ENCODE results near the gene AQP12A.

Gene AQP12A

GRCh38 chr2:240722796-240723735 is 31.4 kb downstream of the AQP12A start:
- no peak for DNase-seq (ENCODE audit: low spot score)

DNA sequence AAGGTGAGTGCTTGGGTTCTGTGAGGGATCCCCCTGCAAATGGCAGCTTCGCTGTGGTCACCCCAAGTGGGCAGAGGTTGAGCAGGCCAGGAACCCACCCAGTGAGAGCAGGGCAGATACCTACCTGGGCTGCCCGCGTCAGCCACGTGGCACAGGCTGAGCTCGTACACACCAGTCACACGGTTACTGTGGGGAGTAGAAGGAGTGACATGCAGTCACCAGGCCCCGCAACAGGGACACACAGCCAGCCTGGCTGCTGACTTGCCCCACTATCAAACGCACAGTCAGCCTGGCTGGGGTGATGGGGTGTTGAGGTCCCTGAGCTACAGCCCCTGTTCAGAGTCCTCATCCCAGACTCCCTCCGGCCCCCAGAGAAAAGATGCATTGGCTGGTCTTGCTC is 32.2 kb downstream of the AQP12A start:
- no peak for DNase-seq (ENCODE audit: low spot score)

DNA sequence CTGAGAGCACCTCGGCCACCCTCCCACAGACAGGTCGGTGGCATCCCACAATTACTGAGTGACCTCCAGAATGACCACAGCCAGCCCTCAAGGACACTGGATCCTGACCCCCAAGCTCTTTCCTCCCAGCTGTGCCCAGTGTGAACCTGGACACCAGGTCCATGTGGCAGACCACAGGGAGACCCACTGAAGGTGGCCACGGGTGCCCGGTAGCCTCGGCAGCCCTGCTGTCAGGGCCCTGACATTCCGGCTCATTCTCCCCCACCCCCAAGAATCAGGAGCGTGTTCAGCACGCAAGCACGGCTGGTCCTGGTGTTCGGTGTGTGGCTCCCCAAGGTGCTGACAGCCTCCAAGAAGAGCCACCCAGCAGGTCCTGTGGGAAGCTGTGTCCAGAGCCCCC is 32.8 kb downstream of the AQP12A start:
- no peak for DNase-seq (ENCODE audit: low spot score)

- no peak for DNase-seq (ENCODE audit: low spot score)
Observed at GRCh38 chr2:240725266-240725665, 33.6 kb downstream of the AQP12A start.

DNA sequence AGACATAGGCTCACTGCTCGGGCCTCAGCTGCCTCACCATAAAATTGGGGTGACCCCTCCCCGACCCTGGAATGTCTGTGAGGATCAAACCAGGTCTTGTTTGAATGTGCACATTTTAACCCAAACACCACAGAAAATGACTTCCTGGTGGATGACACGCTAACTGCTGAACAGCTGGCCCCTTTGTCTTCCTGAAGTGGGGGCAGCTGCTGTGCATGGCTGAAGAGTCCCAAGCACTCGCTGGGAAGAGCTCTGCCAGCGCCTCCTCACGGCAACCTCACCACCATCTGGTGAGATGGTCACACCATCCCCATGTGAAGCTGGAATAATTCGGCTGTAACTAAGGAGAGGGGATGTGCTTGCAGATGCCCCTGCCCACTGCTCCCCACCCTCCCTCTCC is 34.0 kb downstream of the AQP12A start:
- no peak for DNase-seq (ENCODE audit: low spot score)

GRCh38 chr2:240726876-240727275 is 35.2 kb downstream of the AQP12A start:
- no peak for DNase-seq (ENCODE audit: low spot score)

DNA sequence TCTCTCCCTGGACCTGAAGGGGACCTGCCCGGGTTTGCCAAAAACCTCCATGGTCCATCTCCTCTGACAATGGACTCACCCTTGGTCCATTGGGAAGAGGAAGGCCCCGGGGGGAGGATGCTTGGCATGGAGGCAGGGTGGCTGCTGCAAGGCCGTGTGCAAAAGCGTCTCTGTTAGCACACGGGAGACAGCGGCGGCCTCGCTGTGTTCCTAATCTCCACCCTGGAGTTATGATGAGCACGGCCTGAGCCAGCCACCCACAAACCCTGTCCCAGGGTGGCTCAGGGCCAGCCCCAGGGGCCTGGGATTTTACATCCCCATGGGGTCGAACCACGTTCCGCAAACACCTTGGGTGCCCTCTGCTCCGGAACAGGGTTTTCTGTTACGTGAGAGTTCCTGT is 35.8 kb downstream of the AQP12A start:
- DNase-seq (ENCODE audit: low spot score), result no peak

DNA sequence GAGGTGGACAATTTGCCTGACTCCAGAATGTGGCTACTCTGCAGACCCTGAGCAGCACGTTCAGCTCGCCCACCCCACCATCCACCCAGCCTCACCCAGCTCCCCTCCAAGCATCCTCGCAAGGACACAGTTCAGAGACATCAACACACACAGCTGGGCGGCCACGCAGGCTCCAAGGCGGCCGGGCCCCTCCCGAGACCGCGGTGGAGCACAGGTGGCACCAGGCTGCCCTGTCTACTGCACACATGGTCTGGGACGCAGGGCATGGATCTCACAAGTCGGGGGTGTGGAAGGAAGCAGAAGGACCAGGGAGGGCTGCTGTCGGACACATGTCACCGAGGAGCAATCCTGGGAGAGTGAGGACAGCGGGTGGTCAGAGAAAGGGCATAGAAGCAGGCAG is 36.2 kb downstream of the AQP12A start:
- DNase-seq (ENCODE audit: low spot score), result no peak

- DNase-seq (ENCODE audit: low spot score), result no peak
Observed at GRCh38 chr2:240728361-240728760, 36.7 kb downstream of the AQP12A start.

DNA sequence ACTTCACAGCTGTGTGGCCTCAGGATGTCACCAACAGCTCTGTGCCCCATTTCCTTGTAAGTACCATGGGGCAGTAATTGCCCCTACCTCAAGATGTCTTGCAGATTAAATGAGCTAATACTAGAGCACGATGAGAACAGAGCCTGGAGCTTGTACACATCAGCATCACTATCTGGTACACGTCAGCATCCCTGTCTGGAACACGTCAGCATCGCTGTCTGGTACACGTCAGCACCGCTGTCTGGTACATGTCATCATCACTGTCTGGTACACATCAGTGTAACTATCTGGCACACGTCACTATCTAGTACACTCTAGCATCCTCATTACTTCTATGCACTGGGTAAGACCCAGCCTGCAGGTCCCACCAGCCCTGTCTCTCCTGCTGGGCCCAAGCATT is 37.2 kb downstream of the AQP12A start:
- no peak for DNase-seq (ENCODE audit: low spot score)

GRCh38 chr2:240730501-240731177 is 39.0 kb downstream of the AQP12A start:
- no peak for DNase-seq (ENCODE audit: low spot score)

DNA sequence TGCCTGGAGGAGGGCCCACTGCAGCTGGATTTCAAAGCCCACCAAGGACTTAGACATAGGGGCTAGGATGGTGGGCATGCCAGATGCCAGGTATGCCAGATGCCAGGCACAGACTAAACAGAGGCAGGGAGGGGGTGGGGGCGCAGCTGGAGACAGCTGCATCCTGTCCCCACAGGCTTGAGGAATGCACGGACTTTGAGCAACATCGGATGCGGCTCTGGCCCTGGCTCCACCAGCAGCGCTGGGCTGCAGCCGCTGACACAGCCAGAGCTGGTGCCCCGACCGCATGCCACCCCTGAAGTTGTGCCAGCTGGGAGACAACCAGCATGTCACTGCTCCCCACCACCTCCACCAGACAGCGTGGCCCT is 39.5 kb downstream of the AQP12A start:
- DNase-seq (ENCODE audit: low spot score), result no peak

DNA sequence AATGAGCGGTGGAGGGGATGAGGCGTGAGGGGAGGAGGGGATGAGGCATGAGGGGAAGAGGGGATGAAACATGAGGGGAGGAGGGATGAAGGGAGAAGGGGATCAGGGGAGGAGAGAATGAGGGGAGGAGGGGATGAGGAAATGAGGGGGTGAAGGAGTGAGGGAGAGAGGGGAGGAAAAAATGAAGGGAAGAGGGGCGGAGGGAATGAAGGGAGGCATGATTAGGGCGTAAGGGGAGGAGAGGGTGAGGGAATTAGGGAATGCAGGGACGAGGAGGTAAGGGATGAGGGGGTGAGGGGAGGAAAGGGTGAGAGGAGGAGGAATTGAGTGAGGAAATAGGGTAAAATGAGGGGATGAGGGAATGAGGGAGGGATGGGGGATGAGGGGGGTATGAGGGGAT is 40.5 kb downstream of the AQP12A start:
- no peak for DNase-seq (ENCODE audit: low spot score)

DNA sequence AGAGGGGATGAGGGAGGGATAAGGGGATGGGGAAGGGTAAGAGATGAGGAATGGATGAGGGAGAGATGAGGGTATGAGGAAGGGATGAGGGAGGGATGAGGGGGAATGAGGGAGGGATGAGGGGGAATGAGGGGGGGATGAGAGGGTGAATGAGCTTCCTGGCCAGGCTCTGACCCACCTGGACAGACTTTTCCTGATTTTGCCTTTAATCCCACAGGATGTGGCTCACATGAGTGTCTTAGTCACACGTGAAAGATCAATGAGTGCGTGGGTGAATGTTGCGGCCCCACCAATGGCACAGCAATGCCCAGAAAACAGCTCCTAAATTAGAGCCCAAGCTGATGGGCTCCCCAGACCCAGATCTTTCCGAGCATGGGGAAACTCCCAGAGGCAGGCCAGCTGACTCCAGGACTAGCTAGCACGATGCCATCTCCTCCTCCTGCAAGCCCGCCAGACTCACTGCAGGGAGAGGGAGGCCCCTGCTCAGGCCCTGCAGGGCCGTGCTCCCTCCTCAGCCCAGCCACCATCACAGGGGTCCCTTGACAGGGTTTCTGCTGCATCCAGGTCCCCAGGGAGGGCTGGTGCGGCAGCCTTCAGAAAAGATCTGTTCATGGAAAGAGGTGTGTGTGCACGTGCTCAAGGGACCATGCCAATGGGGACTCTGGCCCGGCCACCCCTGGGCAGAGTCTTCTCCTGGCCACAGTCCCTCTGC is 41.4 kb downstream of the AQP12A start:
- DNase-seq (ENCODE audit: low spot score), result no peak

DNA sequence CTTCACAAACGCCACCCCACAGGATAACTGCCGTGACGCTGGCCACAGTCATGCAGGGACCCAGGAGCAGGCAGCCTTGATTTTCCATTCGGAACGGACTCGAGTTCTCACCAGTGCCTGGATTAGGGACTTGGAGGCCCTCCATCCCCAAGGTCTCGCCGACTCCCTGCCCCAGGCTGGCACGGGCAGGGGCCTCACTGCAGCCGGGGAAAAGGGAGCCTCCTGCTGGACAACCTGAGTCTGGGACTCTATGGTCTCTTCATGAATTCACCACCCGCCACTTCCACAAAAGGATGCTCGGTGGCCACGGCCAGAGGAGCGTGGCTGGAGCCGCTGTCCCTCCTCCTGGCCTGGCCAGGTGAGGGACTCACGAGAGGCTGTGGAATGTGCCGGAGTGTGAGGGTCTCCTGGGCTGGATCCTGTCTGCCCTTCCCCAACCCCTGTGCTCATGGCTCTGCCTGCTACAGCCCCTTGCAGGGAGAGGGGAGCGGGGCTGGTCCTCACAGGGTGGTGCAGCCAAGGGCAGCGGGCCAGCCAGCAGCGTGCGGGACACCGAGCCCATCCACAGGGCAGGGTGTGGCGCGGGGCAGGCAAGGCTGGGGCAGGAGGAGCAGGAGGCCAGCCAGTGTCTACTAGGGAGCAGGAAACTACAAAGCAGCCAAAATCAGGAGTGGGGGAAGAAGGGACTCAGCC is 42.3 kb downstream of the AQP12A start:
- peak; percentile 12 for DNase-seq (ENCODE audit: low spot score)

GRCh38 chr2:240734756-240735155 is 43.1 kb downstream of the AQP12A start:
- no peak for DNase-seq (ENCODE audit: low spot score)

GRCh38 chr2:240735476-240735875 is 43.8 kb downstream of the AQP12A start:
- DNase-seq (ENCODE audit: low spot score), result no peak

- DNase-seq (ENCODE audit: low spot score), result no peak
Observed at GRCh38 chr2:240736281-240737250, 44.9 kb downstream of the AQP12A start.

GRCh38 chr2:240737512-240737911 is 45.8 kb downstream of the AQP12A start:
- DNase-seq (ENCODE audit: low spot score), result no peak

DNA sequence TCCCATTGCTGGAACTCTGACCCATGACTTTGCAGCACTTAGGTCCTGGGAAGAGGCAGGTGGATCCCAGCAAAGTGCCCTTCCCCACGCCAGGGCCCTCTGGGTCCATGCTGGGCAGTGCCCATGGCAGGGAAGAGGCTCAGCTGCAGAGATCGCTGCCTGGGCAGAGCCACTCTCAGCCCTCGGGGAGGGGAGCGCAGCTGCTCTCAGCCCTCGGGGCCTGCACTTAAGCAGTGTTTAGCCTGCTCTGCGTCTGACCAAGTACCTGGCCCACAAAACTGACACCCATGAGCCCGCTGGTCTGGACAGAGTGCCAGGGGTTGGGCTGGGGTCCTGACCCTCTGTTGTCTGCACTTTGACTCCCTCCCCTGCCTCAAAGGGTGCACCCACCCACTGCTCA is 46.3 kb downstream of the AQP12A start:
- DNase-seq (ENCODE audit: low spot score), result no peak

- peak; percentile 17 for DNase-seq (ENCODE audit: low spot score)
Observed at GRCh38 chr2:240739797-240740196, 48.1 kb downstream of the AQP12A start.
